ENCODE results near the gene ZDHHC17. TPM values are rescaled to one million over a fixed set of nuclear protein-coding genes. Genes with fewer than 3 reads are reported as not detected.
A peak's percentile ranks its signal among the peaks of the same experiment; 100 is the strongest.

ZDHHC17 gene
- total and polyA plus RNA-seq, 2 of the 13 experiments (the other 11 are each of a cell fraction or from before 2014, with no cell fraction given), result 36.7 to 38.5 TPM

GRCh38 chr12:76738824-76739579 lies 24.9 kb upstream of the ZDHHC17 start (continued):
- TF ChIP-seq, protein P1, sequence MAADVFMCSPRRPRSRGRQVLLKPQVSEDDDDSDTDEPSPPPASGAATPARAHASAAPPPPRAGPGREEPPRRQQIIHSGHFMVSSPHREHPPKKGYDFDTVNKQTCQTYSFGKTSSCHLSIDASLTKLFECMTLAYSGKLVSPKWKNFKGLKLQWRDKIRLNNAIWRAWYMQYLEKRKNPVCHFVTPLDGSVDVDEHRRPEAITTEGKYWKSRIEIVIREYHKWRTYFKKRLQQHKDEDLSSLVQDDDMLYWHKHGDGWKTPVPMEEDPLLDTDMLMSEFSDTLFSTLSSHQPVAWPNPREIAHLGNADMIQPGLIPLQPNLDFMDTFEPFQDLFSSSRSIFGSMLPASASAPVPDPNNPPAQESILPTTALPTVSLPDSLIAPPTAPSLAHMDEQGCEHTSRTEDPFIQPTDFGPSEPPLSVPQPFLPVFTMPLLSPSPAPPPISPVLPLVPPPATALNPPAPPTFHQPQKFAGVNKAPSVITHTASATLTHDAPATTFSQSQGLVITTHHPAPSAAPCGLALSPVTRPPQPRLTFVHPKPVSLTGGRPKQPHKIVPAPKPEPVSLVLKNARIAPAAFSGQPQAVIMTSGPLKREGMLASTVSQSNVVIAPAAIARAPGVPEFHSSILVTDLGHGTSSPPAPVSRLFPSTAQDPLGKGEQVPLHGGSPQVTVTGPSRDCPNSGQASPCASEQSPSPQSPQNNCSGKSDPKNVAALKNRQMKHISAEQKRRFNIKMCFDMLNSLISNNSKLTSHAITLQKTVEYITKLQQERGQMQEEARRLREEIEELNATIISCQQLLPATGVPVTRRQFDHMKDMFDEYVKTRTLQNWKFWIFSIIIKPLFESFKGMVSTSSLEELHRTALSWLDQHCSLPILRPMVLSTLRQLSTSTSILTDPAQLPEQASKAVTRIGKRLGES (CRISPR knock-in tag; IDR thresholded peaks at IDR 0.05; ENCODE audit: borderline replicate concordance), result no peak
- TF ChIP-seq ELF1 (CRISPR knock-in tag; IDR thresholded peaks at IDR 0.05) (no peak), WIZ (CRISPR knock-in tag; IDR thresholded peaks at IDR 0.05) (peak; percentile 61; the same call in 1 of the 2 replicates), ZBTB3 (CRISPR knock-in tag; IDR thresholded peaks at IDR 0.05; ENCODE audit: borderline replicate concordance, low read depth) (no peak), BORCS8-MEF2B (CRISPR knock-in tag; IDR thresholded peaks at IDR 0.05) (0 out of 2 replicates have a peak, but pooled peaks have one; percentile 37), MAFG (CRISPR knock-in tag; IDR thresholded peaks at IDR 0.05) (0 out of 2 replicates have a peak, but pooled peaks have one; percentile 21), JUND (CRISPR knock-in tag; IDR thresholded peaks at IDR 0.05) (0 out of 2 replicates have a peak, but pooled peaks have one; percentile 35), GABPB1 (CRISPR knock-in tag; IDR thresholded peaks at IDR 0.05) (peak; percentile 21; the same call in 1 of the 2 replicates), ZNF574 (CRISPR knock-in tag; IDR thresholded peaks at IDR 0.05) (peak; percentile 98), SNRNP70 (IDR thresholded peaks at IDR 0.05; ENCODE audit: low read depth, low read length) (no peak)

Data from HepG2 (cell line).